Neutrophil (primary cell): ENCODE data around the gene YIF1B.

Experiments used
- H3K27ac ChIP-seq: fragments of 200-600 bp; sonication (generic); 2 replicates; pipeline ENCODE4 v1.5.1; 2016; ENCODE audit warnings: mild to moderate bottlenecking, moderate library complexity
- H3K27me3 ChIP-seq: fragments of 200-600 bp; sonication (generic); 2 replicates; pipeline ENCODE4 v1.6.0; 2016; ENCODE audit warnings: mild to moderate bottlenecking
- H3K36me3 ChIP-seq: fragments of 200-600 bp; sonication (generic); 2 replicates; pipeline ENCODE4 v1.5.1; 2017
- H3K4me1 ChIP-seq, 2 experiments: fragments of 200-600 bp in 1 of 2; sonication (generic) in 1 of 2; 1 replicate in 1 of 2; 2 replicates in 1 of 2; pipeline versions ENCODE4 v1.5.1 to v1.6.1; 2013 to 2016; ENCODE audit warnings: low read depth in 1 of 2, low read length in 1 of 2, mild to moderate bottlenecking in 1 of 2, moderate library complexity in 1 of 2; ENCODE audit not compliant: control insufficient read depth in 1 of 2, insufficient read depth in 1 of 2
- H3K4me3 ChIP-seq, 2 experiments: fragments of 200-600 bp in 1 of 2; sonication (generic) in 1 of 2; 1 replicate in 1 of 2; 2 replicates in 1 of 2; pipeline ENCODE4 v1.5.1; 2013 to 2016; ENCODE audit warnings: low read depth in 1 of 2, low read length in 1 of 2, mild to moderate bottlenecking in 1 of 2, moderate library complexity in 1 of 2
- H3K9me3 ChIP-seq: fragments of 200-600 bp; sonication (generic); 2 replicates; pipeline ENCODE4 v1.5.1; 2016
- CTCF ChIP-seq: fragments of 200-600 bp; sonication (generic); IDR thresholded peaks from 2 replicates; pipeline ENCODE4 v1.5.1; 2016; ENCODE audit warnings: antibody characterized with exemption

The YIF1B gene

GRCh38 chr19:38289955-38290354 lies 25.8 kb downstream of the YIF1B start:
- H3K36me3 ChIP-seq: peaks cover 85% of the 10 kb centered on the region
- peaks cover 3 to 5% of the 10 kb centered on the region in 2 experiments for H3K4me1 ChIP-seq
- H3K4me3 ChIP-seq: no peak overlapping the region
- no peak overlapping the region for H3K27ac ChIP-seq
- no peaks in the 10 kb centered on the region for H3K9me3 ChIP-seq
- no peak for TF ChIP-seq CTCF
- H3K27me3 ChIP-seq: no peaks in the 10 kb centered on the region

- no peak for TF ChIP-seq CTCF
- H3K9me3 ChIP-seq: no peaks in the 10 kb centered on the region
- H3K4me1 ChIP-seq: peaks cover 3 to 5% of the 10 kb centered on the region in 2 experiments
- no peaks in the 10 kb centered on the region for H3K27me3 ChIP-seq
- H3K36me3 ChIP-seq: peaks cover 80% of the 10 kb centered on the region
- H3K27ac ChIP-seq: peak overlapping the region; percentile 48
- no peak overlapping the region for H3K4me3 ChIP-seq
These were observed 27.5 kb downstream of the YIF1B start for GRCh38 chr19:38288123-38288855.

- peaks cover 3 to 5% of the 10 kb centered on the region in 2 experiments for H3K4me1 ChIP-seq
- no peaks in the 10 kb centered on the region for H3K27me3 ChIP-seq
- H3K36me3 ChIP-seq: peaks cover 73% of the 10 kb centered on the region
- TF ChIP-seq CTCF: no peak
- H3K4me3 ChIP-seq: no peak overlapping the region
- H3K9me3 ChIP-seq: no peaks in the 10 kb centered on the region
- H3K27ac ChIP-seq: peak overlapping the region; percentile 48
These were observed 28.1 kb downstream of the YIF1B start for GRCh38 chr19:38287604-38288003.

- no peak for TF ChIP-seq CTCF
- Histone ChIP-seq H3K27me3 (no peaks in the 10 kb centered on the region), H3K4me1 (peaks cover 3 to 5% of the 10 kb centered on the region in 2 experiments), H3K27ac (no peak overlapping the region), H3K9me3 (no peaks in the 10 kb centered on the region), H3K4me3 (no peak overlapping the region), H3K36me3 (peaks cover 55% of the 10 kb centered on the region)
These were observed 30.2 kb downstream of the YIF1B start for GRCh38 chr19:38285567-38285966.

GRCh38 chr19:38284422-38284821 lies 31.3 kb downstream of the YIF1B start:
- no peaks in the 10 kb centered on the region for H3K9me3 ChIP-seq
- H3K36me3 ChIP-seq: peaks cover 51% of the 10 kb centered on the region
- H3K4me3 ChIP-seq: no peak overlapping the region
- no peaks in the 10 kb centered on the region for H3K27me3 ChIP-seq
- peak overlapping the region; percentile 61 for H3K27ac ChIP-seq
- TF ChIP-seq CTCF: no peak
- H3K4me1 ChIP-seq: peaks cover 3 to 5% of the 10 kb centered on the region in 2 experiments
